Measurements from ENCODE around the gene ZFHX2.

The ZFHX2 gene

GRCh38 chr14:23577004-23577681 is 25.6 kb upstream of the ZFHX2 start:
- Histone ChIP-seq H3K27ac (ENCODE audit: low read length) (no peak overlapping the region), H3K27me3 (ENCODE audit: insufficient read depth, low read length, poor library complexity) (peaks cover 10% of the 10 kb centered on the region), H2AFZ (ENCODE audit: low read depth, low read length) (no peak overlapping the region), H4K20me1 (ENCODE audit: insufficient read depth, low read length) (no peaks in the 10 kb centered on the region), H3K36me3 (ENCODE audit: insufficient read depth, low read length) (no peaks in the 10 kb centered on the region), H3K4me2 (ENCODE audit: insufficient read depth, low read length) (no peak overlapping the region), H3K79me2 (ENCODE audit: insufficient read depth, low read length) (no peaks in the 10 kb centered on the region), H3K9me3 (ENCODE audit: insufficient read depth, low read length, severe bottlenecking) (no peaks in the 10 kb centered on the region), H3K4me1 (ENCODE audit: insufficient read depth, low read length) (no peaks in the 10 kb centered on the region), H3K9ac (ENCODE audit: low read depth, low read length) (no peak overlapping the region), H3K4me3 (ENCODE audit: low read depth in 1 of 2, low read length in 2 of 2) (no peak overlapping the region)
- TF ChIP-seq CTCF (IDR thresholded peaks at IDR 0.05; ENCODE audit: borderline replicate concordance, extremely low read depth, low read length, poor library complexity, severe bottlenecking) (no peak), EZH2 (IDR thresholded peaks at IDR 0.05; ENCODE audit: borderline replicate concordance, low read depth, low read length, severe bottlenecking) (no peak)
- ATAC-seq (ENCODE audit: insufficient read depth, low read depth) (no peak), DNase-seq (no peak)

- no peaks in the 10 kb centered on the region for H3K79me2 ChIP-seq (ENCODE audit: insufficient read depth, low read length)
- no peaks in the 10 kb centered on the region for H3K9me3 ChIP-seq (ENCODE audit: insufficient read depth, low read length, severe bottlenecking)
- H3K36me3 ChIP-seq (ENCODE audit: insufficient read depth, low read length), result no peaks in the 10 kb centered on the region
- peaks cover 9% of the 10 kb centered on the region for H3K27me3 ChIP-seq (ENCODE audit: insufficient read depth, low read length, poor library complexity)
- no peak overlapping the region for H3K27ac ChIP-seq (ENCODE audit: low read length)
- DNase-seq, result no peak
- no peak for ATAC-seq (ENCODE audit: insufficient read depth, low read depth)
- H2AFZ ChIP-seq (ENCODE audit: low read depth, low read length), result no peak overlapping the region
- H4K20me1 ChIP-seq (ENCODE audit: insufficient read depth, low read length), result no peaks in the 10 kb centered on the region
- peaks cover 7% of the 10 kb centered on the region for H3K4me1 ChIP-seq (ENCODE audit: insufficient read depth, low read length)
- no peak overlapping the region for H3K4me3 ChIP-seq (ENCODE audit: low read depth in 1 of 2, low read length in 2 of 2)
- TF ChIP-seq EZH2 (IDR thresholded peaks at IDR 0.05; ENCODE audit: borderline replicate concordance, low read depth, low read length, severe bottlenecking) (no peak), CTCF (IDR thresholded peaks at IDR 0.05; ENCODE audit: borderline replicate concordance, extremely low read depth, low read length, poor library complexity, severe bottlenecking) (no peak)
- no peak overlapping the region for H3K9ac ChIP-seq (ENCODE audit: low read depth, low read length)
- no peak overlapping the region for H3K4me2 ChIP-seq (ENCODE audit: insufficient read depth, low read length)
Observed at GRCh38 chr14:23573384-23574015, 21.9 kb upstream of the ZFHX2 start.

GRCh38 chr14:23572836-23573235 is 21.3 kb upstream of the ZFHX2 start:
- Histone ChIP-seq H3K79me2 (ENCODE audit: insufficient read depth, low read length) (no peaks in the 10 kb centered on the region), H3K27ac (ENCODE audit: low read length) (no peak overlapping the region), H3K4me3 (ENCODE audit: low read depth in 1 of 2, low read length in 2 of 2) (no peak overlapping the region), H3K9me3 (ENCODE audit: insufficient read depth, low read length, severe bottlenecking) (no peaks in the 10 kb centered on the region), H3K36me3 (ENCODE audit: insufficient read depth, low read length) (no peaks in the 10 kb centered on the region), H2AFZ (ENCODE audit: low read depth, low read length) (no peak overlapping the region), H3K9ac (ENCODE audit: low read depth, low read length) (no peak overlapping the region), H4K20me1 (ENCODE audit: insufficient read depth, low read length) (no peaks in the 10 kb centered on the region), H3K4me2 (ENCODE audit: insufficient read depth, low read length) (no peak overlapping the region), H3K4me1 (ENCODE audit: insufficient read depth, low read length) (peaks cover 14% of the 10 kb centered on the region), H3K27me3 (ENCODE audit: insufficient read depth, low read length, poor library complexity) (peaks cover 9% of the 10 kb centered on the region)
- DNase-seq (no peak), ATAC-seq (ENCODE audit: insufficient read depth, low read depth) (no peak)
- TF ChIP-seq EZH2 (IDR thresholded peaks at IDR 0.05; ENCODE audit: borderline replicate concordance, low read depth, low read length, severe bottlenecking) (no peak), CTCF (IDR thresholded peaks at IDR 0.05; ENCODE audit: borderline replicate concordance, extremely low read depth, low read length, poor library complexity, severe bottlenecking) (no peak)
